Tracheal epithelial cell (primary cell): ENCODE measurements around the gene WDR19. TPM values are rescaled to one million over a fixed set of nuclear protein-coding genes. Genes with fewer than 3 reads are reported as not detected.

Source experiments
- total RNA-seq: library from RNA; depleted of rRNA; stranded (reverse); fragments of >200 nt; gene quantifications from 2 replicates; pipeline ENCODE4 v1.2.1, GENCODE V29; 2014

WDR19 gene
- total RNA-seq, result 9.8 and 9.9 TPM in 2 replicates

DNA sequence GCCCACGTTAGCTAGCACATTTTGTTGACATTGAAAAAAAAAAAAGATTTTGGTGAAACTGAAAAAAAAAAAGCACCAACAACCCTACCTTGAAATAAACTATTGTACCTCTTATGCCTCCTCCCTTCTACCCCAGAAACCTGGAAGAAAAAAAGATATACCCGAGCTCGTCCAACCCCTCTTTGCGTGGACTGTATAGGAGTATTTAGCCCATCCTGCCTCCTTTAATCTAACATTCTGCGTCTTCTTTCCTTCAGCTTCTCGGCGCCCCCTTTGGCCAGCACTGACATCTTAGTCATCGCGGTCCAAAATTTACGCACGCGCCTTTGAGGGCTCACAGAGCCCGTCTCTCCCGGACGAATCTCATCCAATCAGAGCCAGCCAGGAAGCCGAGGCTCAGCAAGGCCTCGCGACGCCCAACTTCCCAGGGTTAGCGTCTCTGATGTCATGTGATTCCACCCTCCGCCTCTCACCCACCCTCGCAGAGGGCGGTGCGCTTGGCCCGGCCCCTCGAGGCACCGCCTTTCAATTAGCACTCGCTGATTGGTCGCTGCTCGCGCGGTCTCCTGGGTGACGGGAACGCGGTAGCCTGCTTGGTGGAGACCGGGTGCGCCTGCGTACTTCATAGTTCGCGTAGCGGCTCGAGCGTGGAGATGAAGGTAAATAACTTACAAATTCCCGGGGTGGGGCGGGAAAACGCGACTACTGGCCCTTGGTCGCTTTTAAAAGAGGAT lies at the start of gene WDR19:
TSS of gene WDR19 (plus strand) at position 625 of the 734 bp plus-strand sequence. CDS start at position 654, 29 bp downstream.

Other genes starting within 250 kb of the WDR19 start
- 11.5 and 11.8 TPM in 2 replicates for gene TMEM156, start 150.1 kb upstream of the WDR19 start, total RNA-seq
- 74.2 and 119 TPM in 2 replicates for gene KLHL5, start 120.3 kb upstream of the WDR19 start, total RNA-seq
- 45.8 and 53.7 TPM in 2 replicates for gene RFC1, start 183.8 kb downstream of the WDR19 start, total RNA-seq
- under 0.01 TPM in 1 of 2 replicates, not detected in the other for gene KLB, start 224.4 kb downstream of the WDR19 start, total RNA-seq